Measurements from ENCODE around the gene CACNB3. TPM values are rescaled to one million over a fixed set of nuclear protein-coding genes. Genes with fewer than 3 reads are reported as not detected.
A peak's percentile ranks its signal among the peaks of the same experiment; 100 is the strongest.

The CACNB3 gene
- total RNA-seq, 1 donor from 2014 or later: 9.9 TPM

DNA sequence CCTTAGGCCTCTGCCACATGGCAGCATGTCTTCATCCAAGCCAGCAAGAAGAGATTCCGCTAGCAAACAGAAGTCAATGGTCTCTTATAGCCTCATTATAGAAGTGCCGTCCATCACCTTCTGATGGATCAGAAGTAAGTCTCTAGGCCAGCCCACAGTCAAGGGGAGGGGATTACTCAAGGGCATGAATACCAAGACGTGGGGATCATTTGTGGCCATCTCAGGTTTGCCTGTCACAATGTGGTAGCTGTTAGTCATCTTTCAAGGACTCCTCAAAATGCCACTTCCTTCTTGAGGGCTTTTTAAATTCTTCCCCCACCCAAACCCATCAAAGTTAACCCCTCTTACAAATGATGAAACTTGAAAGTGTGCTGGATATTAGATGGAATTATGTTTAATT, 21.3 kb upstream of the CACNB3 start:
- Mint-ChIP-seq H3K9me3 (no peaks in the 10 kb centered on the region), H3K27me3 (peaks cover 13% of the 10 kb centered on the region), H3K36me3 (ENCODE audit: low read depth) (no peaks in the 10 kb centered on the region), H3K27ac (no peak overlapping the region), H3K4me1 (peaks cover 3% of the 10 kb centered on the region), H3K4me3 (no peak overlapping the region)
- no peak for DNase-seq
- intact Hi-C loops (cut with micrococcal nuclease): loop anchor here (1.0 to 5.0 kb wide), 3 partner anchors 18 to 255 kb away; no protein-coding TSS in a partner anchor

DNA sequence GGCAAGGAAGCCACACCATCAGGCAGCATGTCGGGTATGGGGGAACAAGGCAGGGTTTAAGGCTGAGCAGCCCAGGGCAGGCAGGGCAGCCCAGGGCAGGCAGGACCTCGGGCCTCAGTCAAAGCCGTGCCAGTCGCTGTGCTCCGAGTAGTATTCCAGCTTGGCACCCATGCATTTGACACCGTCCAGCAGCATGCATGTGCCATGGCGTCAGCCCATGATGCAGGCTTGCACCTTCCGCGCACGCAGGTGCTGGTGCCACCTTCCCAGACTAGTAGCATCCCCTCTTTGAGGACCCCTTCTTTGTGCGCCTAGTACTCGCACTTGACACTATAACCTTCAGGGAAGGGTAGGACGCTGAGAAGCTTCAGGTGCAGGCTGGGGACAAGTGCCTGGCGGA, 17.8 kb upstream of the CACNB3 start:
- Mint-ChIP-seq H3K9me3 (no peaks in the 10 kb centered on the region), H3K27ac (no peak overlapping the region), H3K4me3 (no peak overlapping the region), H3K4me1 (peaks cover 6% of the 10 kb centered on the region), H3K36me3 (ENCODE audit: low read depth) (no peaks in the 10 kb centered on the region), H3K27me3 (peaks cover 5% of the 10 kb centered on the region)
- DNase-seq: no peak
- intact Hi-C loops (cut with micrococcal nuclease): no loop called here

DNA sequence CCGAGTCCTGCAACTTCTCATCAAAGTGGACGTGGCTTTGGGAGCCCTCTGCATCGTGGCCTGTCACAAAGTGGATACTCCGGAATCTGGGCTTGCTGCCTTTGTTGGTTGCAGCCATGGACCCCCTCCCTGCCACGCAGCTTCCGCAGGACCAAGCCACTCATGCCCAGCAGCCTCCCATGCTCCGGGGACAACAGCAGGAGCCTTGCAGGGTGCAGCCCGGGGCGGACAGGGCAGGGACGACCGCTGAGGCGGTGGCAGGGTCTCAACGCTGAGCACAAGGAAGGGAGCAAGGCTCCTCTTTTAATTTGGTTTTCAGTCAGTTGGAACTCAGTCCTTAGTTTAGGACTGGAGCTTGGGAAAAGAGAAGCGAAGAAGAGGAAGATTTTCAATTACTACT, 17.3 kb upstream of the CACNB3 start:
- intact Hi-C loops (cut with micrococcal nuclease): no loop called here
- Mint-ChIP-seq H3K27ac (no peak overlapping the region), H3K27me3 (peaks cover 4% of the 10 kb centered on the region), H3K4me1 (peaks cover 5% of the 10 kb centered on the region), H3K9me3 (no peaks in the 10 kb centered on the region), H3K36me3 (ENCODE audit: low read depth) (no peaks in the 10 kb centered on the region), H3K4me3 (no peak overlapping the region)
- no peak for DNase-seq

DNA sequence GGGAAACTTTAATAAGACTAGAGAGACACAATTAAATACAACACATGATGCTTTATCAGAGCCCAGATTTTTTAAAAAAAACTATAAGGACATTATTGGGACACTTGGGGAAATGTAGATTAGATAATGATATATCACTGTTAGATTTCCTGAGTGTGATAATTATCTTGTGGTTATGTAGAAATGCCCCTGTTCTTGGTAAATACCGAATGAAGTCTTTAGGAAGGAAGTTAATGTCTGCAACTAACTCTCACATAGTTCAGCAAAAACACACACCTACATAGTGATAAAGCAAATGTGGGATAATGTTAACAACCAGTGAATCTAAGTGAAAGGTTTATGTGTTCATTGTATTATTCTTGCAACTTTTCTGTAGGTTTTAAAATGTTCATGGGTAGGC, 14.6 kb upstream of the CACNB3 start:
- H3K9me3 Mint-ChIP-seq: no peaks in the 10 kb centered on the region
- DNase-seq: no peak
- H3K36me3 Mint-ChIP-seq (ENCODE audit: low read depth): no peaks in the 10 kb centered on the region
- H3K27me3 Mint-ChIP-seq: peaks cover 4% of the 10 kb centered on the region
- H3K4me3 Mint-ChIP-seq: no peak overlapping the region
- H3K4me1 Mint-ChIP-seq: peaks cover 7% of the 10 kb centered on the region
- H3K27ac Mint-ChIP-seq: no peak overlapping the region
- intact Hi-C loops (cut with micrococcal nuclease): no loop called here

DNA sequence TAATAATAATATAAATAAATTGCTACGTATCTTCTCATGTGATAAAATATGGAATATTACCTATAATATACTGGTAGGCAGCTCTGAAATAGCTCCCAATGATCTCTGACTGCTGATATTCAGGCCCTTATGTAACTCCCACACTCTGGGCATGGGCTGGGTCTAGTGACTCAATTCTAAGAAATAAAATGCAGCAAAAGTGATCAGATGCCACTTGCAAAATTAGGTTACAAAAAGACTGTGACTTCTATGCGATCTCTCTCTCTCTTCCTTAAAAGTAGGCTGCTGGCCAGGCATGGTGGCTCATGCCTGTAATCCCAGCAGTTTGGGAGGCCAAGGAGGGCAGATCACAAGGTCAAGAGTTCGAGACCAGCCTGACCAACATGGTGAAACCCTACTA, 10.3 kb upstream of the CACNB3 start:
- intact Hi-C loops (cut with micrococcal nuclease): no loop called here
- peaks cover 10% of the 10 kb centered on the region for H3K4me1 Mint-ChIP-seq

DNA sequence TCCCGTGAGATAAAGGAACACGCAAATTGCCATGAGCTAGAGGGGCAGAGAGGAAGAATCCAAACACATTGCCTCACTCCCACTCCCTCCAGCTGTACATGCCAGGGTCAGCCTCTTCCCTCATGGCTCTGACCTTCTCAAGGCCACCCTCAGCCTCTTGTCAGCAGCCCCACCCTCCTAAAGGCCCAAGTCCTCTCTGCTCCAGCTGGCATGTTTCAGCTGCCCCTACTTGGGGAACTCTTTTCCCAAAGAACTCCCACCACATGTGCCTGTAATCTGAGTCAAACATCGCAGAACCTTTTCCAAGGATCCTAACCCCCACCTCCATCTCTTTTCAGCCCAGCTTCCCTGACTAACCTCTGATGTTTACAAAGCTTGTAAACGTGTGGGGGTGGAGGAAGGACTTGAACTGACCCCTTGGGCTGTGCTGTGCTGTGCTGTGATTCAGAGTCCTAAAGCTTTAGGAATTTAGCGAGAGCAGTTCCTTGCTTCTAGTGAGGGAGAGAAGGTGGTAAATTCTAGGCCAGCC, 7.3 kb upstream of the CACNB3 start:
- Mint-ChIP-seq H3K4me3 (no peak overlapping the region), H3K36me3 (ENCODE audit: low read depth) (peaks cover 2% of the 10 kb centered on the region), H3K27ac (no peak overlapping the region), H3K9me3 (no peaks in the 10 kb centered on the region), H3K4me1 (peaks cover 19% of the 10 kb centered on the region), H3K27me3 (peaks cover 5% of the 10 kb centered on the region)
- DNase-seq: peak; percentile 53
- intact Hi-C loops (cut with micrococcal nuclease): loop anchor here (10.0 kb wide), 1 partner anchor 626 kb away; the partner anchor contains the start of gene CCDC184

More for the DNA sequence above, 10.3 kb upstream of the CACNB3 start:
- Mint-ChIP-seq H3K4me3 (no peak overlapping the region), H3K36me3 (ENCODE audit: low read depth) (no peaks in the 10 kb centered on the region), H3K9me3 (no peaks in the 10 kb centered on the region), H3K27me3 (peaks cover 4% of the 10 kb centered on the region), H3K27ac (no peak overlapping the region)
- DNase-seq: no peak

DNA sequence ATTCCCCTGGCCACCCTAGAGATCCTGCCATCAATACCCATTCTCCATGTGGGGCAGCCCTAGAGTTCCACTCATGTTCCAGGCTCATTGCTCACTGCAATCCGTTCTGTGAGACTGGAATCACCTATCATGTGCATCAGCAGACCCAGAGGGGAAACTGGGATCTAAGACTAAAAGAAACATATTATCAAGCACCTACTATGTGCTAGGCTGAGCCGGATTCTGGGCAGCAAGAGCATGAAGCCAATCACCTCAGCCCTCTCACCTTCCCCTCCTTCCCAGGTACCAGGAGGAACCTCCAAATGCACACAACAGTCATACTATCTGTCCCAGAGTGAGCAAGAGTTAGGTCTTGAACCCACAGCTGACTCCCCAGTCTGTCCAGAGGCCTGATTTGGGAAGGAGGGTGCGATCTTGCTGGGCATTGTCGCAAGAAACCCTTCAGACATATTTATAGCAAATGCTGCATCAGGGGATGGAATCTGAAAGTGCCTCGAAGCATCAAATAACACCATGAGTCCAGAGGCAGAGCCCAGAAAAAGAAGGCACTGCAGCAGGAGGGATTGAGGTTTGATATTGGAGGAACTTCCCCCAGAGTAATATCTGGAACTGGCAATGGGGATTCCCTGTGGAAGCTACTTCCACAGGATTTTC, 6.7 kb upstream of the CACNB3 start:
- H3K4me1 Mint-ChIP-seq: peaks cover 22% of the 10 kb centered on the region
- DNase-seq: no peak
- peaks cover 7% of the 10 kb centered on the region for H3K27me3 Mint-ChIP-seq
- intact Hi-C loops (cut with micrococcal nuclease): loop anchor here (10.0 kb wide), 1 partner anchor 627 kb away; the partner anchor contains the start of gene CCDC184
- no peaks in the 10 kb centered on the region for H3K9me3 Mint-ChIP-seq
- H3K27ac Mint-ChIP-seq: no peak overlapping the region
- peaks cover 2% of the 10 kb centered on the region for H3K36me3 Mint-ChIP-seq (ENCODE audit: low read depth)
- no peak overlapping the region for H3K4me3 Mint-ChIP-seq

DNA sequence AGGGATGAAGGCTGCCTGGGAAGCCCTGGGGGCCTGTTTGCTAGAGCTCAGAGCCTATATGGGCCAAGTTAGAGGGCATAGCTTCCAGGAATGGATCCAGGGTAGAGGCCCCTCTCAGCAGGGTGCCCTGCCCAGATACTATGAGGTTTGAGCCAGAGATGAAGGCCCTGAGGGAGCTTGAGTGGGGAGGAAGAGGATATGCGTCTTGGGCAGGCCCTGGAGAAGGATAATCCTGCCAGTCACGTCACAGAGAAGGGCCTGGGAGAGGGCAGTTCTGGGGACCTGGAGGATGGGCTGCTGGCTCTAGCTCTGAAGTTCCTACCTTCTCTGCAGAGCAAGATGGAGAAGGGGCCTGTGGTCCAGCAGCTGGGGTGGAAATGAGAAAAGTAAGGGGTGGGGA, 5.9 kb upstream of the CACNB3 start:
- peaks cover 25% of the 10 kb centered on the region for H3K4me1 Mint-ChIP-seq
- H3K27me3 Mint-ChIP-seq: peaks cover 15% of the 10 kb centered on the region
- H3K4me3 Mint-ChIP-seq: peak overlapping the region; percentile 6
- no peak for DNase-seq
- no peaks in the 10 kb centered on the region for H3K9me3 Mint-ChIP-seq
- H3K27ac Mint-ChIP-seq: no peak overlapping the region
- intact Hi-C loops (cut with micrococcal nuclease): loop anchor here (10.0 kb wide), 1 partner anchor 628 kb away; the partner anchor contains the start of gene CCDC184
- H3K36me3 Mint-ChIP-seq (ENCODE audit: low read depth): peaks cover 4% of the 10 kb centered on the region

DNA sequence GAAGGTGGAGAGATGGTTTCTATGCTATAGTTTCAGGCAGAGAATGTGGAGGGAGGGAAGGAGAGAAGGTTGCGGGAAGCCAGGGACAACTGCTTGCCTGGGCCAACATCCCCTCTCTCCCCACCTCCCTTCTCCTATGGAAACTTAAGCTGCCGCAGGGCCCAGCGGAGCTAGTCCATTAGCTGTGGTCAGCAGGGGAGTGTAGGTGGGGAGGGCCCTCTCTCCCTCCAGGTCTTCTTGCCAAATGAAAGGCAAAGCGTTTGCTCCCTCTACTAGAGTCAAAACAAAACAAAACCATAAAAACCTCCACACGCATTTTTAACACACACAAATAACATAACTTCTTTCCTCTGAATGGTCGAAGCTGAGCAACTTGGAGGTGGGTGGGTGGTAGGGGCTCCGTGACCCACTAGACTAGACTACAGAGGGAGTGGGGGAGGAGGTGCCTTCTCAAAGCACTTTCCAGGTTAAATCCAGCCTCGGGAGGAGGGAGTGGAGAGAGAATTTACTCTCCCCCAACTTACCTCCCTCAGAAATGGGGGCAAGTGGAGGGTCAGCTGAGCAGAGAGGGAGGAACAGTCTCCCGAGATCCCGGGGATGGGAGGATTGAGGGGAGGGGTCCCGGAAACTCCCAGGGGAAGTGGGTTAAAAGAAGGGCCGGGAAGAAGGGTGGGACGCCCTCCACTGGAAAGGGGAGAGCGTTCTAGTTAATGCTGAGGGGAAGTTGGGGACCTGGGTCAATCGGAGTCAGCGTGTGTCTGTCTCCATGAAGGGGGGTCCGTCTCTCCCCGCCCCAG, 4.6 kb upstream of the CACNB3 start:
- peaks cover 4% of the 10 kb centered on the region for H3K36me3 Mint-ChIP-seq (ENCODE audit: low read depth)
- H3K27me3 Mint-ChIP-seq: peaks cover 21% of the 10 kb centered on the region
- intact Hi-C loops (cut with micrococcal nuclease): loop anchor here (2.0 to 10.0 kb wide), 2 partner anchors 17 to 629 kb away; partner anchors contain the start of gene CCDC184
- peak overlapping the region; percentile 88 for H3K27ac Mint-ChIP-seq
- H3K9me3 Mint-ChIP-seq: no peaks in the 10 kb centered on the region
- peak overlapping the region; percentile 98 for H3K4me3 Mint-ChIP-seq
- H3K4me1 Mint-ChIP-seq: peaks cover 30% of the 10 kb centered on the region
- DNase-seq: peak; percentile 56

DNA sequence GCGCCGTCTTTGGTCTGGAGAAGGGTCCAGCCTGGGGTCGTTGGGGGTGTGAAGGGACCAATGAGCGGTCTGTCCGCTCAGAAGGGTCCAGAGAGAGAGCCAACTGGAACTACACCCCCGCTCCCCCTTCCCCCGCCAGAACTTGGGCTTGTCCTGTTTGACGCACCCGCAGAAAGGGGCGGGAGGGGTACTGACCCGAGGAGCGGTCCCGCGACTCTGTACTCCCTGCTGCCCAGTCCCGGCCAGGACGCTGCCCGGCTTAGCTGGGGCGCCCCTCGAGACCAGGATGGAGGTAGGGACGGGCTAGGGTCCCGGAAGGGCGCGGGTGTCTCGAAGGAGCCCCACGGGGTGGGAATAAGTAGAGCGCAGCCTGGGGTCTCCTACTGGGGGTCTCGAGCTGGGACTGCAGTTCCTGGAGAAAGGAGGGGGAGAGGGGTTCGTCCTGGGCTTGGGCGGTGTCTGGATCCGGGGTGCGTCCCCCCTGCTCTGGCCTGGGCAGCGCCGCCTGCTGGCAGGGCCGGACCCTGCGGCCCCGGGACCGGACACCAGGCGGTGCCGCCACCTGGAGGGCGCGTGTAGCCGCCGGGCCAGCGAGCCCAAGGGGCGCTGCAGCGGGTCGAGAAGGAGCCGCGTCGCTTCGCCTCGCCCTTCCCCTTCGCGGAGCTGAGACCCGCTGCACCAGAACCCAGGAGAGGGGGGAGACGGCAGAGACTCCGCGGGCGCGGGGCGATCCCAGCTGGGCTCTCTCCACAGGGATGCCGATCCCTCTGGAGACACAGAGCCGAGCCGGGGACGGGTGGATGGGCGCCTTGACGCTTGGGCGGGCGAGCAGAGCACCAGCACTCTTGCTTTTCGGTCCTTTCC, 3.8 kb upstream of the CACNB3 start:
- peak overlapping the region; percentile 88 for H3K27ac Mint-ChIP-seq
- peaks cover 4% of the 10 kb centered on the region for H3K36me3 Mint-ChIP-seq (ENCODE audit: low read depth)
- no peaks in the 10 kb centered on the region for H3K9me3 Mint-ChIP-seq
- peaks cover 26% of the 10 kb centered on the region for H3K27me3 Mint-ChIP-seq
- intact Hi-C loops (cut with micrococcal nuclease): loop anchor here (2.0 to 10.0 kb wide), 2 partner anchors 18 to 630 kb away; partner anchors contain the start of gene CCDC184
- H3K4me3 Mint-ChIP-seq: peak overlapping the region; percentile 98
- peaks cover 34% of the 10 kb centered on the region for H3K4me1 Mint-ChIP-seq
- peak; percentile 96 for DNase-seq

DNA sequence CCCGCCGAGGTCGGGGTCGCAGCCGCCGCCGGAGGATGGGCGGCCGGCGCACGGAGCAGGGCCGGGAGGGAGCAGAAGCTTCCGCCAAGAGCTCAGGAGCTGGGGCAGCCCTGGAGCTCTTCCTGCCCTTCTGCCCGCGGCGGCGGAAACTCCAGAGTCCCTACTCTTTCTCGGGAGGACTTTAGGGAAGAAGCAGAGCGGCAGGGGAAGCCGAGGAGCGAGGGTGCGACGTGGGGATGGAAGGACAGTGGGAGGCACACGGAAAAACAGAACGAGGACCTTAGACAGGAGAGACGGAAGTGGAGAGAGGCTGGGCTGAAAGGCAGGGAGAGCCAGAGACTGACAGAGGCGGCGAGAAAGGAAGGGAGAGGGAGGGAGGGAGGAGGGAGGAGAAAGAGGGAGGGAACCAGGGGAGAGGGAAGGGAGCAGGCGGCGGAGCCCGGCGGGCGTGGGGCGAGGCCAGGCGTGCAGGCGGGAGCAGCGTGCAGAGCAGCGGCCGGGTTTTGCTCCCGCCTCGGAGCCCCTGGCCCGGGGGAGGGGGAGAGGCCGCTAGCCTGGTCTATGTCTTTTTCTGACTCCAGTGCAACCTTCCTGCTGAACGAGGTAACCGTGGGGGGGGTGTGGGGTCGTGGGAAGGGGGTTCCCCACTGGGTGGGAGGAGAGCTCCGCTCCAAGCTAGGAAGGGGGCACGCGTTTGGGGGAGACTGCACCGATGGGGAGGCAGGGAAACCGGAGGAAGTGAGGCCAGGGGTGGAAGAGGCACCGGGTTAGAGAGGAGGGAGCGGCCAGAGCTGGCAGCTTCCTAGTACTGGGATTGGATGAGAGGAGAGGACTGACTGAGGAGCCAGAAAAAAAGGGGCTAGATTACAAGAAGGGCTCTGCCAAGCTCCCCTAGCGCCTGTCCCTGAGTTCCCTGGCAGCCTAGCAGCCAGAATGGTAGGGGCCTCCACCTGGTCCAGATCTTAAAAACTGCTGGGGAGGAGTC, 2.9 kb upstream of the CACNB3 start:
- H3K9me3 Mint-ChIP-seq: no peaks in the 10 kb centered on the region
- intact Hi-C loops (cut with micrococcal nuclease): loop anchor here (2.0 to 10.0 kb wide), 2 partner anchors 19 to 631 kb away; partner anchors contain the start of gene CCDC184

DNA sequence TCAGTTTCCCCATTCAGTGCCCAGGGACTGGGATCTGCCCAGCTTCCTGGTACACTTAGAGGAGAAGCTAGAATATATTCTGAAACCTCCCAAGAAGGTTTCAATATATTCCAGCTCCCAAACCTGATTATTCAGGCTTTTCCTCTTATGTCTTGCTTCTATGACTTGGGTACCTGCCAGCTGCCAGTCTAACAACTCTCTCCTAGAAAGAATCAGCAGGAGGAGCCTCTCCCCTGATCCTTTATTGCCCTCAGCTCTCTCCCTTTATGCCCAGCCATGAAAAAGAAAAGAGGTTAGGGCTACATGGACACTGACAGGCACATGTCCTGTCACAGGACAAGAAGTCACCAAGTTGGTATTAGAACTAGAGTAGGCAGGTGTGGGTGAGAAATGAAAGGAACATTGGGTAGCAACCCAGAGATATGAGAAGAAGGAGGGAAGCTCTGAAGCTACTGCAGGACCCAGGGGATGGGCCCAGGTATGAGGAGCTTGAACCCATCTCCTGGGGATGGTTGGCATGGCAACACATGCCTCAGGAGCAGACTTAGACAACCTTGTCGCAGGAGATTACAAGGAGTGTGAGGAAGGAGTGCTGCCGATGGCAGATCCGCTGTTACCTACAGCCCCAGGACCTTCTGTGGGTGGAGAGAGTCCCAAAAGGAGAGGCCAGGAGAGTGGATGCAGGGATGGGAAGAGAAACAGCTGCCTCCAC, 2.0 kb upstream of the CACNB3 start:
- intact Hi-C loops (cut with micrococcal nuclease): loop anchor here (10.0 kb wide), 1 partner anchor 631 kb away; the partner anchor contains the start of gene CCDC184
- no peak overlapping the region for H3K27ac Mint-ChIP-seq

More for the DNA sequence above, 2.9 kb upstream of the CACNB3 start:
- Mint-ChIP-seq H3K4me1 (peaks cover 34% of the 10 kb centered on the region), H3K27ac (peak overlapping the region; percentile 88), H3K4me3 (peak overlapping the region; percentile 98), H3K36me3 (ENCODE audit: low read depth) (peaks cover 4% of the 10 kb centered on the region), H3K27me3 (peaks cover 27% of the 10 kb centered on the region)
- DNase-seq: peak; percentile 80

More for the DNA sequence above, 2.0 kb upstream of the CACNB3 start:
- no peaks in the 10 kb centered on the region for H3K9me3 Mint-ChIP-seq
- peaks cover 4% of the 10 kb centered on the region for H3K36me3 Mint-ChIP-seq (ENCODE audit: low read depth)
- no peak for DNase-seq
- peaks cover 34% of the 10 kb centered on the region for H3K4me1 Mint-ChIP-seq
- peak overlapping the region; percentile 98 for H3K4me3 Mint-ChIP-seq
- H3K27me3 Mint-ChIP-seq: peaks cover 27% of the 10 kb centered on the region
